Activated B cell treated with CpG ODN at 0.5 μM for 24 hours (primary cell): ENCODE results near the gene RAB6B. TPM values are rescaled to one million over a fixed set of nuclear protein-coding genes. Genes with fewer than 3 reads are reported as not detected.

Experiments used
- ATAC-seq: fragments of 200-7000 bp; cut with Tn5 transposase; one replicate; pipeline ENCODE4 v1.10.0; 2021; ENCODE audit warnings: low read depth, mild to moderate bottlenecking, moderate library complexity
- CTCF ChIA-PET: fragments of 350-600 bp; sonication (Branson Sonifier 250); formaldehyde crosslinking; loops from one replicate; lab custom pipeline; 2021; ENCODE audit warnings: antibody characterized with exemption; lab: Charles Lee
- POLR2A ChIA-PET: fragments of 350-600 bp; sonication (Branson Sonifier 250); formaldehyde crosslinking; loops from one replicate; lab custom pipeline; 2021; ENCODE audit warnings: antibody characterized with exemption; lab: Charles Lee
- DNase-seq: peaks from one replicate; pipeline ENCODE4 v3.0.0; 2022
- H3K27ac Mint-ChIP-seq: one replicate; pipeline ENCODE4 v1.8.0; 2020; ENCODE audit warnings: mixed read lengths
- H3K27me3 Mint-ChIP-seq: one replicate; pipeline ENCODE4 v1.8.0; 2021; ENCODE audit warnings: mixed read lengths
- H3K36me3 Mint-ChIP-seq: one replicate; pipeline ENCODE4 v1.8.0; 2021; ENCODE audit warnings: low read depth, mixed read lengths
- H3K4me1 Mint-ChIP-seq: one replicate; pipeline ENCODE4 v1.8.0; 2021; ENCODE audit warnings: mixed read lengths
- H3K4me3 Mint-ChIP-seq: one replicate; pipeline ENCODE4 v1.8.0; 2020; ENCODE audit warnings: mild to moderate bottlenecking, mixed read lengths
- H3K9me3 Mint-ChIP-seq: one replicate; pipeline ENCODE4 v1.8.0; 2020; ENCODE audit warnings: mixed read lengths
- CTCF ChIP-seq: fragments of 200-600 bp; IDR thresholded peaks from one replicate; pipeline ENCODE4 v1.8.0; 2022; ENCODE audit warnings: antibody characterized with exemption, mild to moderate bottlenecking
- intact Hi-C: fragments of 100-400 bp; cut with micrococcal nuclease; formaldehyde crosslinking; loops from one replicate; pipeline ENCODE4 v1.15.1; 2024
- total RNA-seq: library from RNA; stranded (reverse); gene quantifications from 2 replicates; pipeline ENCODE4 v1.2.3, GENCODE V29; 2022

The RAB6B gene
- total RNA-seq, 1 donor from 2014 or later: not detected

GRCh38 chr3:133860519-133860918 lies 35.2 kb downstream of the RAB6B start:
- Mint-ChIP-seq H3K27ac (no peak overlapping the region), H3K27me3 (no peaks in the 10 kb centered on the region), H3K4me1 (peaks cover 2% of the 10 kb centered on the region), H3K4me3 (no peak overlapping the region), H3K36me3 (no peaks in the 10 kb centered on the region), H3K9me3 (no peaks in the 10 kb centered on the region)
- ATAC-seq (no peak), DNase-seq (no peak)
- no peak for TF ChIP-seq CTCF
- ChIA-PET POLR2A (no interaction called here), CTCF (no interaction called here)
- intact Hi-C loops: no loop called here

- Mint-ChIP-seq H3K27me3 (no peaks in the 10 kb centered on the region), H3K9me3 (no peaks in the 10 kb centered on the region), H3K4me1 (peaks cover 2% of the 10 kb centered on the region), H3K4me3 (no peak overlapping the region), H3K36me3 (no peaks in the 10 kb centered on the region), H3K27ac (no peak overlapping the region)
- ChIA-PET CTCF (no interaction called here), POLR2A (no interaction called here)
- intact Hi-C loops: no loop called here
- no peak for TF ChIP-seq CTCF
- ATAC-seq (no peak), DNase-seq (no peak)
Measured at GRCh38 chr3:133859381-133860234, 36.1 kb downstream of the RAB6B start.

- ATAC-seq: no peak
Measured at GRCh38 chr3:133857767-133858166, 37.9 kb downstream of the RAB6B start.

GRCh38 chr3:133856316-133856715 lies 39.4 kb downstream of the RAB6B start:
- no peak for TF ChIP-seq CTCF
- intact Hi-C loops: no loop called here
- ATAC-seq (no peak), DNase-seq (no peak)
- ChIA-PET CTCF (no interaction called here), POLR2A (no interaction called here)
- H3K27me3 Mint-ChIP-seq: no peaks in the 10 kb centered on the region
- H3K4me1 Mint-ChIP-seq: peaks cover 4% of the 10 kb centered on the region
- no peak overlapping the region for H3K27ac Mint-ChIP-seq
- H3K9me3 Mint-ChIP-seq: no peaks in the 10 kb centered on the region
- H3K4me3 Mint-ChIP-seq: no peak overlapping the region
- H3K36me3 Mint-ChIP-seq: no peaks in the 10 kb centered on the region

More at GRCh38 chr3:133857767-133858166, 37.9 kb downstream of the RAB6B start:
- no peak for DNase-seq
- no peak for TF ChIP-seq CTCF
- no peaks in the 10 kb centered on the region for H3K36me3 Mint-ChIP-seq
- no peaks in the 10 kb centered on the region for H3K9me3 Mint-ChIP-seq
- POLR2A ChIA-PET: no interaction called here
- CTCF ChIA-PET: no interaction called here
- no peak overlapping the region for H3K27ac Mint-ChIP-seq
- H3K4me1 Mint-ChIP-seq: peaks cover 2% of the 10 kb centered on the region
- intact Hi-C loops: no loop called here
- H3K4me3 Mint-ChIP-seq: no peak overlapping the region
- no peaks in the 10 kb centered on the region for H3K27me3 Mint-ChIP-seq

GRCh38 chr3:133855772-133856171 lies 39.9 kb downstream of the RAB6B start:
- no peak overlapping the region for H3K4me3 Mint-ChIP-seq
- ATAC-seq: no peak
- no peaks in the 10 kb centered on the region for H3K27me3 Mint-ChIP-seq
- H3K36me3 Mint-ChIP-seq: no peaks in the 10 kb centered on the region
- H3K9me3 Mint-ChIP-seq: no peaks in the 10 kb centered on the region
- POLR2A ChIA-PET: no interaction called here
- DNase-seq: no peak
- peaks cover 4% of the 10 kb centered on the region for H3K4me1 Mint-ChIP-seq
- no peak overlapping the region for H3K27ac Mint-ChIP-seq
- CTCF ChIA-PET: no interaction called here
- intact Hi-C loops: no loop called here
- no peak for TF ChIP-seq CTCF
